Measurements from ENCODE around the gene ASIC4.
A peak's percentile ranks its signal among the peaks of the same experiment; 100 is the strongest.

DNA sequence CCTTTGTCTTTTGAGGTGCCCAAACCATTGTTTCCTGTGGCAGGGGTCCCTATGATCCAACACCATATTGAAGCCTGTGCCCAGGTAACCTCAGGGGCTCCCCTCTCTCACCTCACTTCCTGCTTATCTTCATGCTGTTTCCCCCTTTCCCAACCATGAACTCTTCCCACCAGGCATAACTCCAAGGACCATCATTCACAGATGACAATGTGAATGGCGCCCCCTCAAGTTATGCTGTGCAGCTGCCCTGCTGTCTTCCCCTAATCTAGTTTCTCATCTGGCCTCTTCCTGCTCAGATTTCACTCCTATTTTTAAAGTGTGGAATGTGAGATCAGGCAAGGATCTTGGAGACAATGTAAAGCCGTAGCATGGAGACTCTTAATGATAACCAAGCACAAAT is 14.1 kb upstream of the ASIC4 start:
- TF ChIP-seq, protein P1, sequence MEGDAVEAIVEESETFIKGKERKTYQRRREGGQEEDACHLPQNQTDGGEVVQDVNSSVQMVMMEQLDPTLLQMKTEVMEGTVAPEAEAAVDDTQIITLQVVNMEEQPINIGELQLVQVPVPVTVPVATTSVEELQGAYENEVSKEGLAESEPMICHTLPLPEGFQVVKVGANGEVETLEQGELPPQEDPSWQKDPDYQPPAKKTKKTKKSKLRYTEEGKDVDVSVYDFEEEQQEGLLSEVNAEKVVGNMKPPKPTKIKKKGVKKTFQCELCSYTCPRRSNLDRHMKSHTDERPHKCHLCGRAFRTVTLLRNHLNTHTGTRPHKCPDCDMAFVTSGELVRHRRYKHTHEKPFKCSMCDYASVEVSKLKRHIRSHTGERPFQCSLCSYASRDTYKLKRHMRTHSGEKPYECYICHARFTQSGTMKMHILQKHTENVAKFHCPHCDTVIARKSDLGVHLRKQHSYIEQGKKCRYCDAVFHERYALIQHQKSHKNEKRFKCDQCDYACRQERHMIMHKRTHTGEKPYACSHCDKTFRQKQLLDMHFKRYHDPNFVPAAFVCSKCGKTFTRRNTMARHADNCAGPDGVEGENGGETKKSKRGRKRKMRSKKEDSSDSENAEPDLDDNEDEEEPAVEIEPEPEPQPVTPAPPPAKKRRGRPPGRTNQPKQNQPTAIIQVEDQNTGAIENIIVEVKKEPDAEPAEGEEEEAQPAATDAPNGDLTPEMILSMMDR (optimal IDR thresholded peaks at IDR 0.05 in 1 of 3, IDR thresholded peaks at IDR 0.05 in 1 of 3, conservative IDR thresholded peaks at IDR 0.05 in 1 of 3; ENCODE audit: extremely low read depth in 1 of 3, insufficient read depth in 2 of 3, low read length in 3 of 3) = peak in 2 of 3 experiments; percentile 17 to 58
- TF ChIP-seq EZH2 (IDR thresholded peaks at IDR 0.05; ENCODE audit: low read length) = no peak
